GM19452 (cell line): Measurements from ENCODE around the gene GAB2.
"Not testable (repeated sequence)": the region's sequence is repeated elsewhere in the genome, so short reads cannot be mapped to it uniquely, and the experiment has no call there.

Source experiments
- ATAC-seq: cut with Tn5 transposase; IDR thresholded peaks from one replicate; pipeline ENCODE4 v1.9.1; 2021; ENCODE audit not compliant: unreplicated experiment

Gene GAB2

DNA sequence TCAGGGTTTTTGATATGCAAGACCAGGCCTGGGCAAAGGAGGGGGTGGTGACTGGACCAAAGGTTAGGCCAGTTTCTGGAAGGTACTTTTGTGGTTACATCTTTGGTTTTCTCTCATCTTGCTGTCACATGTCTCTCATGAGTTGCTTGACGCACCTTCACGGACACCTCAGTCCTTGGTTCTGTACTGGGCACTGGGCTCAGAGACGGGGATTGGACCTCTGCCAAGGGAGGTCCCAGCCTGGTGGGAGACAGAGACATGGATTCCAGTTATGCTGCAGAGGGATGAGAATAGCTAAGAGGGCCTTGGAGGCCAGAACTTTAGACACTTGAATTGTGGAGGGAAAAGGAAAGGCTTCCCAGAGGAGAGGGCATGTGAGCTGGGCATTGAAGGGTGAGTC lies 227.2 kb downstream of the GAB2 start:
- ATAC-seq, result no peak

DNA sequence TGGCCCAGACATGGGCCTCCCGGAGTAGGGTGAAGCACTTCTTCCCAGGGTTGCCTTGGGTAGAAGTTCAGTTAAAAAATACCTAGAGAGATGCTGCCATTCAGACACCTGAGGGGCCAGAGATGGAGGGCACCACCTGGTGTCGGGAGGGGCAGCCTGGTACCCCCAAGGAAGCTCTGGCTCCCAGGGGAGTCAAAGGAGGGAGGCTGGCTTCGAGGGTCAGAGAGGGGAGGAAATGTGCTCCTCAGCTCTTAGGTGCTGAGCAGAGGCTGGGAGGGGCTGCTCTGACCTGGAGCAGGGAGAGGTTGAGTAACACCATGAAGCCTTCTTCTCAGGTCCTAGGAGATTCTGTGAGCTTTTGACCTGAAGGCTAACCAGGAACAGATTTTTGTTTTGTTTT lies 227.8 kb downstream of the GAB2 start:
- ATAC-seq, result no peak

DNA sequence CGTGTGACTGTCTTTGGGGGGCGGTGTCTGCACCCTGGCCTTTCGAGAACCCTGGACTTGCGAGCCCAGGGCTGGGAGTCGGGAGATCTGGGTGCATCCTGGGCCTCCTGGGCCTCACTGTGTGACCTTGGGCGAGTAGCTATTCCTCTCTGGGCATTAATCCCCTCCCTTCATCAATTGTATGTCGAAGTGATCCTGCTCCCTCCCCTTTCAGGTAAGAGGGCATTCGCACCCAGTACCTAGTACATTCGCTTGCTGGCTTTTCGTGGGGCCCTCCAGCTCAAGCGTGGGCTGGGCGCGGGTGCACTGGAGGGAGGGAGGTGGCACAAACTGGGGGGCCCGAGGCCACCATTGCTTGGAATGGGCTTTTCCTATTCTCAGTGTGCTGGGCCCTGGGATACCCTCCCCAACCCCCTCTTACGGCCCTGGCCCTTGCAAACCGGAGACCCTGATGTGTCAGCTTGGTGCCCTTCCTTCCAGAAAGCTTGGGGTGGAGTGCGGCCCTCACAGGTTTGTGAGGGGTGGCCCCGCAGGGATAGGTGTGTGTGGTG lies 228.4 kb downstream of the GAB2 start:
- no peak for ATAC-seq

DNA sequence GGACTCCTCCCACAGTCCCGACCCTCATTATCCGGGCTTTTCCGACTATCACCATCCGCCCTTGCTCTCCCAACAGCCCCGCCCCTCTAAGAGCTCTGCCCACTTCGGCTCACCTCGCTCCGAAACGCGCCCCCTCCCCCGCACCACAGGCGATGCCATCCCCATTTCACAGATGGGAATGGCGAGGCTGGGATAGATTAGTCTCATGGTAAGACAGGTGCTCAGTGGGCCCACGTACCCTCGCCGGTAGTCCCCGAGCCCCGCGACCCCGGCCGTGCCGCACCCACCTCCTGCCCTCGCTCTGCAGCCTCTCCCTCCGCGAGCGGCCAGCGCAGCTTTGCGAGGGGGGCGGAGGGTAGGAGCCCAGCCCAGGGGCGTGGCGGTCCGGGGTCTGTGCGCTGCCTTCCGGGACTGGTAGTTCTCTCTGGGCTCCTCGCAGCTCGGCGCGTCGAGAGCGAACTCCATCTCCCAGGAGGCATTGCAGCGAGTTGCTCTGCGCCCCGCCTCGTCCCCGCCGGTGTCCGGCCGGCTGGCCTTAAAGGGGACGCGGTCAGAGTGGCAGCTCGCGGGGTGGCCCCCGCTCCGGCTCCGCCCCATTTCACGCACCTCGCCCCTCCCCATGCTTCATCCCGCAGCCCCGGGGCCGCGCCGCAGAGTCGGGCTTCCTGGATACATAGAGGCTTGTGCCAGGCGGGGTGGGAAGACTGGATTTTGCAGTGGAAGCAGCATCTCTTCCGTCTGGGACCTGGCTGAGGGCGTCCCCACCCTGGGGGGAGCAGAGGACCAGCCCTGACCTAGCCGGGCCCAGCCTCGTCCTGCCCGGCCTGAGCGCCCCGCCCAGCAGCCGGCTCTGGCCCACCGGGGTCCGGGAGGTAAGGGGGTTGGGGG lies 229.1 kb downstream of the GAB2 start, which contains the start of the genes KCTD21 and USP35:
KCTD21 (minus strand) TSS at position 341 of the 888 bp plus-strand sequence. CDS start 14,072 bp downstream, outside the sequence.
USP35 (plus strand) TSS at position 634 of the 888 bp plus-strand sequence. CDS start 7,327 bp downstream, outside the sequence.
- ATAC-seq, result peak; percentile 94

DNA sequence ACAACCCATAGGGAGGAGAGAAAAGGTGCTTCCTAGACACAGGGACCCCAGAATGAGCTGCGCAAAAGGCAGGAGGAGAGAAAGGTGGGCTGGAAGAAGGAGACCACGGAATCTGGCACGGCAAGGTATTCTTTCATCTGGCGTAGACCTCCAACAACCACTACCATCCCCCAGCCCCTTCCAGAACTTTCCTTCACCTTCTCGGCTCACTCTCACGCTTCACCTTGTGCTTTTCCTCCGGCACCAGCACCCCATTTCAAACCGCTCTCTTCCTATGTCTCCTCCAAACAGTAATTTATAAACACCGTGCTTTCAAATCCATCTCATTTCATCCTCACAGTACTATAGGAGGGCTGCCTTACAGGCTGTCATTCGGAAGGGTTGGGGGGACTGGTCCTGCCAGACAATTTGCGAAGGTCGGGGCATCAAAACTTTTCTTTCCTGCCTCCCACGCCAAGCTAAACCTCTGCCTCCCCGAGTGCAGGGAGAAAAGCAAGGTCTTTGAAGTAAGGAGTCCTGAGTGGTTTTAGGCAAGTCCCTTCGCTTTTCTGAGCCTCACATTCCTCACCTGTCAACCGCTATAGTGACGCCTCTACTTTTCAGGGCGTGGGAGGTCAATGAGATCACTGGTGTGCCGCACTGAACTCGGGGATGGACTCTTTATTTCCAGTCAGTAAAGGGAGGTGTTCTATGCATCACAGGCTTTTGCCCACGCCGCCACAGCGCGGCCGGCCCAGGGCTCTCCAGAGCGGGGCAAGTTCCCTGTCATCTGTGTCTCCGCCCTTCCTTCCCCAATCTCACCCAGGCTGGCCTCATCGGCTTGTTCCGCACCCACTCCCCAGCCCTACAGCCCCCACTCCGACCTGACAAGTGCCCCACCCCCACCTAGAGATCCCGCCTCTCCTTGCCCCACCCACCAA lies 230.0 kb downstream of the GAB2 start:
- peak; percentile 20 for ATAC-seq

DNA sequence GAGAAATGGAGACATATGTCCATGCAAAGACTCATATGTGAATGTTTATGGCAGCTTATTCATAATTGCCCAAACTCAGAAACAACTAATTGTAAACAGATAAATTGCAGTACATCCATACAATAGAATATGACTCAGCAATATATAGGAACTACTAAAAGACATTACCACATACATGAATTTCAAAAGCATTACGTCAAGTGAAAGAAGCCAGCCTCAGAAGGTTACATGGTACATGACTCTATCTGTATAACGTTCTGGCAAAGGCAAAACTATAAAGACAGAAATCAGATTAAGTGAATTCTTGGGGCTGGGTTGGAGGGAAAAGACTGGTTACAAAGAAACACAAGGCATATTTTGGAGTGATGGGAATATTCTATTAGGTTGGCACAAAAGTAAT lies 236.4 kb downstream of the GAB2 start:
- no peak for ATAC-seq

DNA sequence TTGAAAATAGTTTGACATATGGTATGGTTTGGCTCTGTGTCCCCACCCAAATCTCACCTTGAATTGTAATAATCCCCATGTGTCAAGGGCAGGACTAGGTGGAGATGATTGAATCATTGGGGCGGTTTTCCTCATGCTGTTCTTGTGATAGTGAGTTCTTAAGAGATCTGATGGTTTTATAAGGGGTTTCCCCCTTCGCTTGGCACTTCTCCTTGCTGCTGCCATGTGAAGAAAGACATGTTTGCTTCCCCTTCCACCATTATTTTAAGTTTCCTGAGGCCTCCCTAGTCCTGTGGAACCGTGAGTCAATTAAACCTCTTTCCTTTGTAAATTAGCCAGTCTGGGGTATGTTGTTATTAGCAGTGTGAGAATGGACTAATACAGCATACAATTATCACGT lies 236.9 kb downstream of the GAB2 start:
- ATAC-seq, result no peak

DNA sequence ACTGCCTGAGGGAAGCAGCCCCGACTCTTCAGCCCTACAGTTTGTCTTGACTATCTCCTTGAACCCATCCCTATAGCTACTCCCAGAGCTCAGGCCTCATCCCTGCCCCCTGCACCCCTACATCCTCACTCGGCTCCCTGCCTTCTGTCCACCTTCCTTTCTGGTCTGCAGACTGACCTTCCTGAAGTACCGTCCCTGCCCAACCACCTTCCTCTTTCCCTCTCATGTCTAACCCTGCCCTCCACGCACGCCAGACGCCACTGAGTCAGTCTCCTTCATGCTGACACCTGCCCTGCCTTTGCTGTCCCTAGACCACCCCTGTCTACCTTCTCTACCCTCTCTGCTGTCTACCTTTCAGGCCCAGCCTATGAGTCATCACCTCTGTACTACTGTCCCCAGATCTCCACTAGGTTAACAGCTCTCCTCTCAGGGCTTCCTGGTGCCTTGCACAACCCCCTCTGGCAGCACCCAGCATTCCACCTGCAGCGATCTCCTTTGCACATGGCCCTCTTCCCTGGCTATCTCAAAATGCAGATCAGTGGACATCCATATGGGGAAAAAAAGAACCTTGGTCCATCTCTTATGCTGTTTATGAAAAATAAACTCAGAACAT lies 238.1 kb downstream of the GAB2 start:
- no peak for ATAC-seq

DNA sequence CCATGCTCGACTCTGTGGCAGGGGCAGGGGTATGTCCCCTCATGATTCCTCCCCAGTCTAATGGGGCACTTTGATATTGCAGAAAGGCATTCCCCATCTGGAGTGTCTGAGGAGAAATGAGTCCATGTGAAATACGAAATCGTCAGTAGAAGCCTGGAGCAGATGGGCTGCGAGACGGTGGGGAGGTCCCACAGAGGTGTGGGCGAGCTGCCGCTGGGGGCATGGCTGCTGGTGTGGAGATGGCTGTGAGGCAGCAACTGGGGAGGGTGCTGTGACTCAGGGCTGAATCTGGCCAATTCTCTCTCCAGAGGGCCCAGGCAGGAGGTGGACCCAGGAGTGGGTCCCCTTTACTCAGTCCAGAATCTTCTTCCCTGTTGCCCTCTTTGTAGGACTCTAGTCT lies 240.4 kb downstream of the GAB2 start:
- ATAC-seq, result no peak

DNA sequence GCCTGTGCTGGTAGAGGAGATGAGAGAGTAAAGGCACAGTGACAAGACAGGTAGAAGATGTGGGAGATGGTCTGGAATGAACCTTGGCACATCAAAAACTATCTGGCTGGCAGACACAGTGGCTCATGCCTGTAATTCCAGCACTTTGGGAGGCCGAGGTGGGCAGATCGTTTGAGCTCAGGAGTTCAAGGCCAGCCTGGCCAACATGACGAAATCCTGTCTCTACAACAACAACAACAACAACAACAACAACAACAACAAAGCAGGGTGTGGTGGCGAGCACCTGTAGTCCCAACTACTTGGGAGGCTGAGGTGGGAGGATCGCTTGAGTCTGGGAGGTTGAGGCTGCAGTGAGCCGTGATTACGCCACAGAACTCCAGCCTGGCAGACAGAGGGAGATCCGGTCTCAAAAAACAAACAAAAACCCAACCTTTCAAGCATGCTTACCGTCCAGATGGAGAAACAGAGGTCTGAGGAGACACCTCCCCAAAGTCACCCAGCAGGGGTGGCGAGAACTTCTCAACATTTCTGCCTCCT lies 240.9 kb downstream of the GAB2 start:
- no peak for ATAC-seq

DNA sequence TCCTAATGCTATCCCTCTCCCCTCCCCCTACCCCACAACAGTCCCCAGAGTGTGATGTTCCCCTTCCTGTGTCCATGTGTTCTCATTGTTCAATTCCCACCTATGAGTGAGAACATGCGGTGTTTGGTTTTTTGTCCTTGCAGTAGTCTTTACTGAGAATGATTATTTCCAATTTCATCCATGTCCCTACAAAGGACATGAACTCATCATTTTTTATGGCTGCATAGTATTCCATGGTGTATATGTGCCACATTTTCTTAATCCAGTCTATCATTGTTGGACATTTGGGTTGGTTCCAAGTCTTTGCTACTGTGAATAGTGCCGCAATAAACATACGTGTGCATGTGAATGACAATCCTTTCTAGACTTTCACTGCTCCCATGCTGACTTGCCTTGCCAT lies 241.8 kb downstream of the GAB2 start:
- ATAC-seq, result not testable (repeated sequence)

DNA sequence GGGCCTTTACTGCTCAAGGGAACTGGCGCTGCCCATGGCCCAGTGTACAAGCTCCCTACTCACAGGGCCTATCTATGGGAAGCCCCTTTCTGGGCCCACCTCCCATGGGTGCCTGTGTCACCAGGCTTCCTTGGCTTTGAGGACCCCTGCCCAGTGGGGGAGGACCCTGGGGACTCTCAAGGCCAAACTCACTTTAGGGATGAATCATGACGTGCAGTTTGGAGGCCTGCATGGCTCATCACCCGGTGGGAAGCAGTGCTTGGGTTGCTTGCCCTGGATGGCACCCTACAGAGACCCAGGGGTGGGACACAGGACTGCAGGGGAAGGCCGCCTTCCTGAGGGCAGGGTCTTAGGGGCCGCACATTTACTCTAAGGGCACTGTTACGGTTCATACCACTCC lies 245.7 kb downstream of the GAB2 start:
- no peak for ATAC-seq

DNA sequence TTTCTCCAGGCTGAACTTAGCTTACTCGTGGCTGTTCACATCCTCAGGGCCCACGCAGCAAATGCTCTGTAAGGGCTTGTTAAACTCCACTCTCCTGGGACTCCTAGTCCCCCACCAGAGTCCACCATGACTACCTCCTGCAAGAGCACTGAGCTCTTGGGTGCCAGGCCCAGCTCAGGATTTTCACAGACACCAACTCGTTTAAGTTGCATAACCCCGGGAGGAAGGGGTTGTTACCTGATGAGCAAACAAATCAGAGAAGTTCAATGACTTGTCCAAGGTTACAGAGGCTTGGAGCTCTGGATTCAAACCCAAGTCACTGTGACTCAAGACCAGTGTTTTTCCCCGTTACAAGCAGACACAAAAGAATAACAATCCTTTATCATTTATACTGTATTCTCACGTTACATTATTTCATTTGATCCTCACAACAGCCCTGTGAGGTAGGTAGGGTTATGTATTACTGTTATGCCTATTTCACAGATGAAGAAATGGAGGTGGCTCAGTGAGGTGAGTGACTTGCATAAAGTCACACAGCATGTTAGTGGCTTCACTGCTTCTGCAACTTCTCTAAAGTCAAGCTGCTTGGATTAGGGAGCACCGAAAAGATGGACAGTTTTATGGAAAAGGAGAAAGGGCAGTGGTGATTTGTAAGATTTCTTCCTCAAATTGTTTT lies 246.6 kb downstream of the GAB2 start:
- ATAC-seq, result no peak

DNA sequence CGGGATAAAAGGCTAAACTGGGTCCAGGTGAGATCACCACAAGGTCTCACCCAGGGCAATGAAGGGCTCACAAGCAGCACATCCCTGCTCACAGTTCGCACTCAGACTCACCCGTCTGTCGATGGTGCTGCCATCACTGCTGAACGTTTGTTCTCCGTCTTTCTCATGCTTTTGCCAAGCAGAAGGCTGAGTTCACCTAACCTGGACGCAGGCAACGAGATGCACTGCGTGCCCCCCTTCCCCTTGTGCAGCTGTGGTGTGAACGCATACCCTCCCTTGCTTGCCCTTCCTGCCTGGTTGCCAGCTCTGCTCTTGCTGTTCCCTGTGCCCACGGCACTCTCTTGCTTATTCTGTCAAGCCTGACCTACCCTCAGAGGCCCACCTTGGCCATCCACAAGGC lies 247.2 kb downstream of the GAB2 start:
- no peak for ATAC-seq

DNA sequence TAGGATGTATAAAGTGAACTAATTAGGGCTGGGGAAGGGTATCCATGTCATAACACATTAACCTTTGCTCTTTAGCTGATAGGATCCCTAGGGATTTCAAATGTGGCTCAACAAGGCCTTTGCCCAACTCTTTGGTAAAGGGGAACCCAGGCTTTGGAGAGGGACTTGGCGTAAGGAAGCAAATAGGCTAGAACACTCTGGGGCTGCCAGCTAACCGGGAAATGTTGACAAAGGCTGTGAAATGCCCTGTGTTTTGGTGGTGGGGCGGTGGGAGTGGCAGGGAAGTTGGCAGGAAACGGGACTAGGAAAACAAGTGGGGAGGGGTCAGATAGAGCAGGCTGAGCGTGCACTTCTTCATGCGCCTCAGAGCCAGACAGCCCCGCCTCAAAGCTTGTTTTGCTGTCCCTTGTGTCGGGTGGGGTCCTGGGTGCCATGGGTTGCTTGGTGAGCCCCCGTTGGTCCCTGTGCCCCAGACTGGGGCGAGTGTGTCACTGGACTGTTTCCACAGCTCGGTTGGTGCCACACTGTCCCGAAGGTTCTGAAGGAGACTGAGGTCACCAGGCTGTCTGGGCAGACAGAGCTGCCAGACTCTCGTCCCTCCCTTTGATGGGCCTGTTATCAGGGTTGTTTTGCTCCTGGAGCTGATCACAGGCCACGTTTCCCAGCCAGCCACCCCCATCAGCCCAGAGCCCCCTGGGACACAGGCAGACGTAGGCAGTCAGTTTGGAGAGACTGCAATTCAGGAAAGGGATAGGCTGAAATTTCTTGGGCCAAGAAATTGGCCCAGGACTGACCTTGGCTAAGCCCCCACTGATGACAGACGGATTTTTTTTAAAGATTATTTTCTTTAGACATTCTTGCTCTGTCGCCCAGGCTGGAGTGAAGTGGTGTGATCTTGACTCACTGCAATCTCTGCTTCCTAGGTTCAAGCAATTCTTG lies 248.8 kb downstream of the GAB2 start:
- ATAC-seq, result no peak

DNA sequence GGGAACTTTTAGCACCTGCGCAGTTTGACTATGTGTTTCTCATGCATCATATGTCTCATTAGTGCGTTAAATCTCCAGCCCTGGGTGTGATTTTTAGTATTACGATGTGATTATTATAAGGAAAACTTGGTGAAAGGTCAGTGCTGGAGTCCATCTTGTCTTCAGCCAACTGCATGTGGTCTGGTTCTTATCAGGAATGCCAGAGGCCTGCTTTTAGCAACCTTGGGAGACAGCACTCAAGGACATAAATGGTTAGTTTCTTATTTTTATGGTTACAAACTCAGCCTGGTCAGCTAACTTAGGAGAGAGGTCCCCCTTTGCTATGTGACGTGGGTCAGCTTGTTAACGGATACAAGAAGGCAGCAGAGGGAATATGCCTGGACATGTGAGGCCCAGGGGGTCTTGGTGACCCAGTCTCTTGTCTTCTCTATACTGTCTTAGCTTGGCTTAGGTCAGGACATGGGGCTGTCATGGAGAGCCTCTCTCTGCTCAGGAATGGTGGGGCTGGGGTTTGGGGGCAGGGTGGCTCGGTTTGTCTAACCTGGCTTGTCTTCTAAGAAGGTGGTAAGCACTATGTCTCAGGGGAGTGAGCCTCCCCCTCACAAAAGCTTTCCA lies 250.7 kb downstream of the GAB2 start:
- no peak for ATAC-seq
